NT2/D1 (cell line): Measurements from ENCODE around the gene FAM13A.

Experiments
- DNase-seq: peaks from one replicate; pipeline ENCODE4 v3.0.0-alpha.2; 2011; ENCODE audit warnings: low read depth, low spot score
- H3K27me3 ChIP-seq: 2 replicates; pipeline ENCODE4 v1.6.0; 2011; ENCODE audit warnings: mild to moderate bottlenecking; ENCODE audit not compliant: insufficient read length, insufficient read depth
- H3K36me3 ChIP-seq: 2 replicates; pipeline ENCODE4 v1.6.1; 2011; ENCODE audit warnings: mild to moderate bottlenecking, low read length, mixed read lengths; ENCODE audit not compliant: insufficient read depth, insufficient read length
- H3K4me1 ChIP-seq: 2 replicates; pipeline ENCODE4 v1.5.1; 2011; ENCODE audit not compliant: insufficient read depth, insufficient read length
- H3K4me3 ChIP-seq: 2 replicates; pipeline ENCODE4 v1.5.1; 2011; ENCODE audit warnings: low read depth; ENCODE audit not compliant: insufficient read length
- H3K9ac ChIP-seq: 2 replicates; pipeline ENCODE4 v1.6.0; 2011; ENCODE audit warnings: low read depth; ENCODE audit not compliant: insufficient read length
- H3K9me3 ChIP-seq: 2 replicates; pipeline ENCODE4 v1.5.1; 2011; ENCODE audit warnings: mild to moderate bottlenecking, low read length; ENCODE audit not compliant: insufficient read depth
- SUZ12 ChIP-seq: IDR thresholded peaks from 2 replicates; pipeline ENCODE4 v1.6.1; 2011; ENCODE audit not compliant: insufficient read length, insufficient read depth; ENCODE audit errors: extremely low read depth
- YY1 ChIP-seq: IDR thresholded peaks from 2 replicates; pipeline ENCODE4 v1.6.1; 2011; ENCODE audit not compliant: insufficient read length, insufficient read depth
- ZNF274 ChIP-seq: IDR thresholded peaks from 2 replicates; pipeline ENCODE4 v1.6.1; 2011; ENCODE audit warnings: mild to moderate bottlenecking, low read depth, low read length

The FAM13A gene

GRCh38 chr4:88693792-88694191 is 363.2 kb downstream of the FAM13A start:
- Histone ChIP-seq H3K4me3 (no peak overlapping the region), H3K36me3 (no peaks in the 10 kb centered on the region), H3K9me3 (no peaks in the 10 kb centered on the region), H3K27me3 (peaks cover 21% of the 10 kb centered on the region), H3K9ac (no peak overlapping the region), H3K4me1 (no peaks in the 10 kb centered on the region)
- no peak for TF ChIP-seq ZNF274
- TF ChIP-seq YY1: no peak
- no peak for TF ChIP-seq SUZ12
- DNase-seq: no peak

- Histone ChIP-seq H3K4me1 (no peaks in the 10 kb centered on the region), H3K9me3 (no peaks in the 10 kb centered on the region), H3K27me3 (no peaks in the 10 kb centered on the region), H3K4me3 (no peak overlapping the region), H3K9ac (no peak overlapping the region), H3K36me3 (no peaks in the 10 kb centered on the region)
- TF ChIP-seq SUZ12: no peak
- TF ChIP-seq YY1: no peak
- TF ChIP-seq ZNF274: no peak
- DNase-seq: no peak
Observed at GRCh38 chr4:88690355-88690754, 366.6 kb downstream of the FAM13A start.

- Histone ChIP-seq H3K4me3 (no peak overlapping the region), H3K27me3 (no peaks in the 10 kb centered on the region), H3K36me3 (no peaks in the 10 kb centered on the region), H3K4me1 (no peaks in the 10 kb centered on the region), H3K9me3 (no peaks in the 10 kb centered on the region), H3K9ac (no peak overlapping the region)
- TF ChIP-seq ZNF274 (no peak), SUZ12 (no peak)
- DNase-seq: no peak
Observed at GRCh38 chr4:88681209-88681608, 375.8 kb downstream of the FAM13A start.
